ENCODE results near the gene ASGR2.
"Not testable (repeated sequence)": the region's sequence is repeated elsewhere in the genome, so short reads cannot be mapped to it uniquely, and the experiment has no call there.

ASGR2 gene

GRCh38 chr17:7114241-7114874 is at the start of gene ASGR2:
TSS of gene ASGR2 (minus strand) at chr17:7114822. CDS start at chr17:7114240, 582 bp downstream.
- no peak for DNase-seq

- not testable (repeated sequence) for DNase-seq
These were observed 44.9 kb upstream of the ASGR2 start for GRCh38 chr17:7159571-7159970.

GRCh38 chr17:7158424-7158823 is 43.8 kb upstream of the ASGR2 start:
- DNase-seq, result not testable (repeated sequence)

- no peak for DNase-seq
These were observed 41.8 kb upstream of the ASGR2 start for GRCh38 chr17:7156342-7156940.

GRCh38 chr17:7147772-7148171 is 33.1 kb upstream of the ASGR2 start:
- DNase-seq, result no peak

GRCh38 chr17:7146115-7146514 is 31.5 kb upstream of the ASGR2 start:
- DNase-seq, result no peak

- no peak for DNase-seq
These were observed 29.6 kb upstream of the ASGR2 start for GRCh38 chr17:7144213-7144612.

- DNase-seq, result no peak
These were observed 27.2 kb upstream of the ASGR2 start for GRCh38 chr17:7141824-7142223.

GRCh38 chr17:7139400-7139799 is 24.8 kb upstream of the ASGR2 start:
- DNase-seq, result no peak

- DNase-seq, result no peak
These were observed 24.3 kb upstream of the ASGR2 start for GRCh38 chr17:7138800-7139381.

GRCh38 chr17:7137171-7137943 is 22.7 kb upstream of the ASGR2 start:
- no peak for DNase-seq

- DNase-seq, result no peak
These were observed 21.8 kb upstream of the ASGR2 start for GRCh38 chr17:7136266-7136877.

- no peak for DNase-seq
These were observed 19.3 kb upstream of the ASGR2 start for GRCh38 chr17:7133916-7134315.

- no peak for DNase-seq
These were observed 18.8 kb upstream of the ASGR2 start for GRCh38 chr17:7133424-7133823.

GRCh38 chr17:7132511-7133094 is 18.0 kb upstream of the ASGR2 start:
- no peak for DNase-seq

- no peak for DNase-seq
These were observed 16.8 kb upstream of the ASGR2 start for GRCh38 chr17:7131423-7131791.

GRCh38 chr17:7130621-7131422 is 16.2 kb upstream of the ASGR2 start:
- no peak for DNase-seq

GRCh38 chr17:7129311-7129710 is 14.7 kb upstream of the ASGR2 start:
- DNase-seq, result no peak

- DNase-seq, result no peak
These were observed 13.5 kb upstream of the ASGR2 start for GRCh38 chr17:7128160-7128559.

GRCh38 chr17:7127501-7127900 is 12.9 kb upstream of the ASGR2 start:
- not testable (repeated sequence) for DNase-seq

GRCh38 chr17:7126386-7126785 is 11.8 kb upstream of the ASGR2 start:
- not testable (repeated sequence) for DNase-seq

- no peak for DNase-seq
These were observed 10.3 kb upstream of the ASGR2 start for GRCh38 chr17:7124923-7125322.
